Body of pancreas (tissue), 4 donors: ENCODE results near the gene TXK.

ENCODE experiments used
- CTCF ChIP-seq, 7 experiments: fragments of 450-650 bp in 4 of 7; fragments of 200-600 bp in 3 of 7; sonication (generic) in 3 of 7; IDR thresholded peaks; one replicate each; pipeline ENCODE4 v1.5.1; 2016 to 2019; ENCODE audit warnings: antibody characterized with exemption in 7 of 7
- POLR2A ChIP-seq, 3 donors: fragments of 450-650 bp; IDR thresholded peaks; one replicate each; pipeline ENCODE4 v1.6.1; 2016; ENCODE audit warnings: antibody characterized with exemption in 3 of 3, mild to moderate bottlenecking in 2 of 3

DNA sequence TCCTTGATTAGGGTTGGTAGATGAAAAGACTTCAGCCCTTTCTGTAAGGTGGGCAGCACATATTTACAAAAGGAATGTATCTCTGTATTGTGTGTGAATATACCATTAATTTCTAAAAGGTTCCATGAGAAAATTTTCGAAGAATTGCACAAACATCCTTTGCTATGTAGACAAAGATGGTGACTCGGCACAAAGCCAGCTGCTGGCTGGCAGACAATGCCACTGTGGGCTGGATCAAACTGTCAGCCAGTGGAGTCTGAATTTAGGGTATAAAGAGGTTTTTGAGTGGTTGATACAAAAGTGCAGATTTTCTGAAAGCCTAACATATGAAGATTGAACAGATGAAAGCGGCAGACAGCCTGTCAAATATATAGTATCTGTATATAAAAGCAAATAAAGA lies 5.6 kb upstream of the TXK start:
- no peak for TF ChIP-seq CTCF (IDR thresholded peaks at IDR 0.05)
- no peak for TF ChIP-seq POLR2A (IDR thresholded peaks at IDR 0.05)
